Measurements from ENCODE around the gene KIRREL2. TPM values are rescaled to one million over a fixed set of nuclear protein-coding genes. Genes with fewer than 3 reads are reported as not detected.
A peak's percentile ranks its signal among the peaks of the same experiment; 100 is the strongest.

The KIRREL2 gene
- total RNA-seq, 1 donor from 2014 or later, result 0.22 TPM

- peaks cover 2% of the 10 kb centered on the region for H3K36me3 Mint-ChIP-seq (ENCODE audit: low read depth)
- no peak overlapping the region for H3K27ac Mint-ChIP-seq (ENCODE audit: unreplicated experiment)
- H3K9me3 Mint-ChIP-seq (ENCODE audit: low read depth), result no peaks in the 10 kb centered on the region
- peaks cover under 1% of the 10 kb centered on the region for H3K4me1 Mint-ChIP-seq (ENCODE audit: low read depth)
- no peak overlapping the region for H3K4me3 Mint-ChIP-seq (ENCODE audit: unreplicated experiment)
- TF ChIP-seq, protein P1, sequence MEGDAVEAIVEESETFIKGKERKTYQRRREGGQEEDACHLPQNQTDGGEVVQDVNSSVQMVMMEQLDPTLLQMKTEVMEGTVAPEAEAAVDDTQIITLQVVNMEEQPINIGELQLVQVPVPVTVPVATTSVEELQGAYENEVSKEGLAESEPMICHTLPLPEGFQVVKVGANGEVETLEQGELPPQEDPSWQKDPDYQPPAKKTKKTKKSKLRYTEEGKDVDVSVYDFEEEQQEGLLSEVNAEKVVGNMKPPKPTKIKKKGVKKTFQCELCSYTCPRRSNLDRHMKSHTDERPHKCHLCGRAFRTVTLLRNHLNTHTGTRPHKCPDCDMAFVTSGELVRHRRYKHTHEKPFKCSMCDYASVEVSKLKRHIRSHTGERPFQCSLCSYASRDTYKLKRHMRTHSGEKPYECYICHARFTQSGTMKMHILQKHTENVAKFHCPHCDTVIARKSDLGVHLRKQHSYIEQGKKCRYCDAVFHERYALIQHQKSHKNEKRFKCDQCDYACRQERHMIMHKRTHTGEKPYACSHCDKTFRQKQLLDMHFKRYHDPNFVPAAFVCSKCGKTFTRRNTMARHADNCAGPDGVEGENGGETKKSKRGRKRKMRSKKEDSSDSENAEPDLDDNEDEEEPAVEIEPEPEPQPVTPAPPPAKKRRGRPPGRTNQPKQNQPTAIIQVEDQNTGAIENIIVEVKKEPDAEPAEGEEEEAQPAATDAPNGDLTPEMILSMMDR (IDR thresholded peaks at IDR 0.05), result peak; percentile 25
- no peak for DNase-seq (ENCODE audit: low spot score)
- H3K27me3 Mint-ChIP-seq (ENCODE audit: low read depth), result peaks cover 65% of the 10 kb centered on the region
Observed at GRCh38 chr19:35851213-35852028, 5.3 kb upstream of the KIRREL2 start.

DNA sequence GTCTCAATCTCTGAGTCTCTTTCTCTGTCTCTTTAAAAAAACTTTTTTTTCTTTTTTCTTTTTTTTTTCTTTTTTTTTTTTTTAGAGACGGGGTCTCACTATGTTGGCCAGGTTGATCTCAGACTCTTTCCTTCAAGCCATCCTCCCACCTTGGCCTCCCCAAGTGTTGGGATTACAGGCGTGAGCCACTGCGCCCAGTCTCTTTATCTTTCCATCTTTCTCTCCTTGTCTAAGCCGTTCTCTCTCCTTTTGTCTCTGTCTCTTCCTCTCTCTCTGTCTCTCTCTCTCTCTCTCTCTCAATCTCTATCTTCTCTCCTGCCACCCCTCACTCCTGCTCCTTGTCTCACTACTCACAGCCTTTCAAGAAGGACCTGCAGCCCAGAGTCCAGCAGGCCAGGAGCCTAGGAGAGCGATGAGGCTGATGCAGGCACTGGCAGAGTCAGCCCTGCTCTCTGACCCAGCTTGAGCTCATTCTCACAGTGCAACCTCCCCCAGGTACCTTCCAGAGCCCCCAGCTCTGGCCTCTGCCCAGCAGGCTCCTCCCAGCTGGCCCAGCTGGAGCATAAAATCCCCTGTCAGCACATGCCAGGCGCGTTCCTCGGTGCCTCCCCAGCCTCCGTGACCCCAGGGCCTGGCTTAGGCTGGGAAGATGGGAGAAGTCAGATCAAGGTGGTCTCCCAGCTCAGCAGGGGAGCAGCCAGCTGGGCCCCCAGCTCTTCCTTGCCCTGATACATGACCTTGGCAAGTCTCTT, 4.5 kb upstream of the KIRREL2 start, which contains the start of gene NPHS1:
Gene NPHS1, minus strand, starts transcription at position 476 of the 752 bp plus-strand sequence. CDS start 667 bp downstream, outside the sequence.
- Mint-ChIP-seq H3K27ac (ENCODE audit: unreplicated experiment) (no peak within 1 kb of the TSS), H3K9me3 (ENCODE audit: low read depth) (no peaks in the 10 kb centered on the region), H3K4me1 (ENCODE audit: low read depth) (peaks cover 4% of the 10 kb centered on the region), H3K36me3 (ENCODE audit: low read depth) (peaks cover 2% of the 10 kb centered on the region), H3K4me3 (ENCODE audit: unreplicated experiment) (no peak within 1 kb of the TSS), H3K27me3 (ENCODE audit: low read depth) (peaks cover 62% of the 10 kb centered on the region)
- TF ChIP-seq, protein P1 (IDR thresholded peaks at IDR 0.05), result no peak
- DNase-seq (ENCODE audit: low spot score), result no peak

DNA sequence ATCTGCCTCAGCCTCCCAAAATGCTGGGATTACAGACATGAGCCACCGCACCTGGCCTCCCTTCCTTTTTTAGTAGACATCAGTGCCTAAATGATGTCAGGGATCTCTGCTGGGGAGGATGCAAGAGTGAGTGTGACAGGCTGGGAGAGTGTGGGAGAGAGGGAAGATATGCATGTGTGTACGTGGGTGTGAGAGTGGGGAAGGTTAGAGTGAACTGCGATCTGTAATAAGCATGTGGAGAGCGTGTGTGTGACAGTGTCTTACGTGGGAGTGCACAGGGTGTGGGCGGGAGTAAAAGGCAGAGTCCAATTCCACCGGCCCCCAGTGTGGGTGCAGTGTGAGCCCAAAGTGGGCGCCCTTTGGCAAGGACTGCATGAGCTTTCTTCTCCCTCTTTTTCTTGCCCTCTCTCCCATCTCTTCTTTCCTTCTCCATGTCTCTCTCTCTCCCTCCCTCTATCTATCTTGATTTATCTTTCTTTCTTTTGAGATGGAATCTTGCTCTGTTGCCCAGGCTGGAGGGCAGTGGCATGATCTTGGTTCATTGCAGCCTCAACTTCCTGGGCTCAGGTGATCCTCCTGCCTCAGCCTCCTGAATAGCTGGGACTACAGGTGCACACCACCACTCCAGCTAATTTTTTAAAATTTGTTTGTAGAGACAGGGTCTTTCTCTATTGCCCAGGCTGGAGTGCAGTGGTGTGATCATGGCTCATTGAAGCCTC, 3.5 kb upstream of the KIRREL2 start:
- Mint-ChIP-seq H3K27me3 (ENCODE audit: low read depth) (peaks cover 60% of the 10 kb centered on the region), H3K4me1 (ENCODE audit: low read depth) (peaks cover 4% of the 10 kb centered on the region), H3K4me3 (ENCODE audit: unreplicated experiment) (no peak overlapping the region), H3K36me3 (ENCODE audit: low read depth) (peaks cover 2% of the 10 kb centered on the region), H3K9me3 (ENCODE audit: low read depth) (no peaks in the 10 kb centered on the region), H3K27ac (ENCODE audit: unreplicated experiment) (no peak overlapping the region)
- DNase-seq (ENCODE audit: low spot score), result no peak
- TF ChIP-seq, protein P1 (IDR thresholded peaks at IDR 0.05), result no peak

GRCh38 chr19:35858311-35858710, 1.6 kb downstream of the KIRREL2 start:
- no peak overlapping the region for H3K4me3 Mint-ChIP-seq (ENCODE audit: unreplicated experiment)
- H3K36me3 Mint-ChIP-seq (ENCODE audit: low read depth), result no peaks in the 10 kb centered on the region
- TF ChIP-seq, protein P1 (IDR thresholded peaks at IDR 0.05), result no peak
- no peak for DNase-seq (ENCODE audit: low spot score)
- H3K27me3 Mint-ChIP-seq (ENCODE audit: low read depth), result peaks cover 68% of the 10 kb centered on the region
- no peaks in the 10 kb centered on the region for H3K9me3 Mint-ChIP-seq (ENCODE audit: low read depth)
- peaks cover 9% of the 10 kb centered on the region for H3K4me1 Mint-ChIP-seq (ENCODE audit: low read depth)
- no peak overlapping the region for H3K27ac Mint-ChIP-seq (ENCODE audit: unreplicated experiment)

DNA sequence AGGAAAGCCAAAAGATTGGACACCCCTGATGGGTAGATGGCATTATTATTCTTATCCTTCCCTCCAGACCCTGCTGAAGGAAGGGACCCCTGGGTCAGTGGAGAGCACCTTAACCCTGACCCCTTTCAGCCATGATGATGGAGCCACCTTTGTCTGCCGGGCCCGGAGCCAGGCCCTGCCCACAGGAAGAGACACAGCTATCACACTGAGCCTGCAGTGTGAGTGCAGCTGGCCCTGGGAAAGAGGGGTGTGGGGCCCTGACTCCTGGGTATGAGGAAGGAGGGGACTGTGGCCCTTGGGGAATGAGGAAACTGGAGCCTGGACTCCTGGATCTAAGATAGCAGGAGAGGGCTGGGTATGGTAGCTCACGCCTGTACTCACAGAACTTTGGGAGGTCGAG, 2.7 kb downstream of the KIRREL2 start:
- no peak overlapping the region for H3K4me3 Mint-ChIP-seq (ENCODE audit: unreplicated experiment)
- H3K9me3 Mint-ChIP-seq (ENCODE audit: low read depth), result no peaks in the 10 kb centered on the region
- peaks cover 9% of the 10 kb centered on the region for H3K4me1 Mint-ChIP-seq (ENCODE audit: low read depth)
- H3K36me3 Mint-ChIP-seq (ENCODE audit: low read depth), result no peaks in the 10 kb centered on the region
- peaks cover 63% of the 10 kb centered on the region for H3K27me3 Mint-ChIP-seq (ENCODE audit: low read depth)
- TF ChIP-seq, protein P1 (IDR thresholded peaks at IDR 0.05), result no peak
- no peak overlapping the region for H3K27ac Mint-ChIP-seq (ENCODE audit: unreplicated experiment)
- DNase-seq (ENCODE audit: low spot score), result no peak
